NCI-H1048 (cell line): ENCODE measurements around the gene EIF4G3.
"Not testable (repeated sequence)": the region's sequence is repeated elsewhere in the genome, so short reads cannot be mapped to it uniquely, and the experiment has no call there.

ENCODE experiments used
- DNase-seq: peaks from one replicate; lab custom pipeline; 2025; lab: John Stamatoyannopoulos, UW

The EIF4G3 gene

GRCh38 chr1:21100481-21100921 lies 76.2 kb downstream of the EIF4G3 start:
- DNase-seq = no peak

- DNase-seq = no peak
Measured at GRCh38 chr1:21099869-21100131, 76.9 kb downstream of the EIF4G3 start.

GRCh38 chr1:21099034-21099868 lies 77.4 kb downstream of the EIF4G3 start:
- DNase-seq = no peak

GRCh38 chr1:21098186-21098915 lies 78.3 kb downstream of the EIF4G3 start:
- no peak for DNase-seq

GRCh38 chr1:21097729-21098128 lies 79.0 kb downstream of the EIF4G3 start:
- no peak for DNase-seq

- no peak for DNase-seq
Measured at GRCh38 chr1:21095976-21096375, 80.7 kb downstream of the EIF4G3 start.

- DNase-seq = not testable (repeated sequence)
Measured at GRCh38 chr1:21094282-21094681, 82.4 kb downstream of the EIF4G3 start.

GRCh38 chr1:21093271-21093958 lies 83.3 kb downstream of the EIF4G3 start:
- DNase-seq = not testable (repeated sequence)

GRCh38 chr1:21092545-21092944 lies 84.2 kb downstream of the EIF4G3 start:
- DNase-seq = not testable (repeated sequence)

GRCh38 chr1:21091053-21091690 lies 85.5 kb downstream of the EIF4G3 start:
- DNase-seq = not testable (repeated sequence)

GRCh38 chr1:21090463-21090862 lies 86.2 kb downstream of the EIF4G3 start:
- no peak for DNase-seq

GRCh38 chr1:21089731-21090130 lies 87.0 kb downstream of the EIF4G3 start:
- DNase-seq = no peak

GRCh38 chr1:21089299-21089698 lies 87.4 kb downstream of the EIF4G3 start:
- DNase-seq = no peak

GRCh38 chr1:21084111-21084810 lies 92.4 kb downstream of the EIF4G3 start:
- no peak for DNase-seq

- no peak for DNase-seq
Measured at GRCh38 chr1:21082073-21082472, 94.6 kb downstream of the EIF4G3 start.

GRCh38 chr1:21077085-21077484 lies 99.6 kb downstream of the EIF4G3 start:
- DNase-seq = no peak

- no peak for DNase-seq
Measured at GRCh38 chr1:21072721-21073120, 104.0 kb downstream of the EIF4G3 start.

GRCh38 chr1:21069549-21069948 lies 107.1 kb downstream of the EIF4G3 start:
- no peak for DNase-seq

- DNase-seq = no peak
Measured at GRCh38 chr1:21068937-21069336, 107.8 kb downstream of the EIF4G3 start.

GRCh38 chr1:21067551-21068227 lies 109.0 kb downstream of the EIF4G3 start:
- DNase-seq = no peak

- no peak for DNase-seq
Measured at GRCh38 chr1:21066356-21067012, 110.2 kb downstream of the EIF4G3 start.
